Measurements from ENCODE around the gene DGKB.

Gene DGKB

DNA sequence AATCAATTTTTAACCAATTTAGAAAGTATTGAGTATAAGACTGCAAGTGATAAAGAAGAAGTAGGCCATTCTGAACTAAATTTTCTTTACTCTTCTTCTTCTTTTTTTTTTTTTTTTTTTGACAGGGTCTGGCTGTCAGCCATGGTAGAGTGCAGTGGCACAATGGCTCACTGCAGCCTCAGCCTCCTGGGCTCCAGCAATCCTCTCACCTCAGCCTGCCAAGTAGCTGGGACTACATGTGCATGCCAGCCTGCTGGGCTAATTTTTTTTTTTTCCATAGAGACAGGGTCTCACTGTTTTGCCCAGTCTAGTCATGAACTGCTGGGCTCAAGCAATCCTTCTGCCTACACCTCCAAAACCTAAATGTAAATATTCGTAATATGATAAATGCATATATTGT, 63.2 kb downstream of the DGKB start:
- TF ChIP-seq, protein P1, sequence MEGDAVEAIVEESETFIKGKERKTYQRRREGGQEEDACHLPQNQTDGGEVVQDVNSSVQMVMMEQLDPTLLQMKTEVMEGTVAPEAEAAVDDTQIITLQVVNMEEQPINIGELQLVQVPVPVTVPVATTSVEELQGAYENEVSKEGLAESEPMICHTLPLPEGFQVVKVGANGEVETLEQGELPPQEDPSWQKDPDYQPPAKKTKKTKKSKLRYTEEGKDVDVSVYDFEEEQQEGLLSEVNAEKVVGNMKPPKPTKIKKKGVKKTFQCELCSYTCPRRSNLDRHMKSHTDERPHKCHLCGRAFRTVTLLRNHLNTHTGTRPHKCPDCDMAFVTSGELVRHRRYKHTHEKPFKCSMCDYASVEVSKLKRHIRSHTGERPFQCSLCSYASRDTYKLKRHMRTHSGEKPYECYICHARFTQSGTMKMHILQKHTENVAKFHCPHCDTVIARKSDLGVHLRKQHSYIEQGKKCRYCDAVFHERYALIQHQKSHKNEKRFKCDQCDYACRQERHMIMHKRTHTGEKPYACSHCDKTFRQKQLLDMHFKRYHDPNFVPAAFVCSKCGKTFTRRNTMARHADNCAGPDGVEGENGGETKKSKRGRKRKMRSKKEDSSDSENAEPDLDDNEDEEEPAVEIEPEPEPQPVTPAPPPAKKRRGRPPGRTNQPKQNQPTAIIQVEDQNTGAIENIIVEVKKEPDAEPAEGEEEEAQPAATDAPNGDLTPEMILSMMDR (IDR thresholded peaks at IDR 0.05; ENCODE audit: low read depth, low read length), result no peak
- DNase-seq, result no peak

DNA sequence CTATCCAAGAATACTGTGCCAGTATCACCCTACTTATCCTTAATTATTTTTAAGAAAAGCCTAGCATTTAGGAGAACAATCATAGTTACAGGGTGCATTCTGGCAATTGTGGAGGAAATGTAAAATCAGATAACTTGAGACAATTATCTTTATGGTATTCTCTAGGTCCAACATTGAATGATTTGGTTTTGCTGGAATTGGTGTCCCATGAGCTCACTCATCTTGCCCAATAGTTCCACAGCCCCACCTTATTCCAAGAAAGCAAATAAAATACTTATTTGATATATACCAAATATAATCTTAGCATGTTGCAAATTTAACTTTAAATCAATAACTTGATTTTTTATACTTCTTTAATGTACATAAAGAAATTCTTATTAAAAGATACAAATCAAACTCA, 65.3 kb downstream of the DGKB start:
- Histone ChIP-seq H3K9me3 (no peaks in the 10 kb centered on the region), H3K27me3 (no peaks in the 10 kb centered on the region), H3K4me1 (peaks cover 17% of the 10 kb centered on the region), H3K36me3 (no peaks in the 10 kb centered on the region), H3K4me3 (ENCODE audit: low read depth, low read length) (peak overlapping the region; percentile 39)
- DNase-seq, result no peak
- TF ChIP-seq, protein P1 (IDR thresholded peaks at IDR 0.05; ENCODE audit: low read depth, low read length), result no peak

More for the DNA sequence above, 63.2 kb downstream of the DGKB start:
- H3K27me3 ChIP-seq, result no peaks in the 10 kb centered on the region
- H3K4me1 ChIP-seq, result peaks cover 17% of the 10 kb centered on the region
- H3K4me3 ChIP-seq (ENCODE audit: low read depth, low read length), result no peak overlapping the region
- H3K9me3 ChIP-seq, result no peaks in the 10 kb centered on the region
- H3K36me3 ChIP-seq, result no peaks in the 10 kb centered on the region

DNA sequence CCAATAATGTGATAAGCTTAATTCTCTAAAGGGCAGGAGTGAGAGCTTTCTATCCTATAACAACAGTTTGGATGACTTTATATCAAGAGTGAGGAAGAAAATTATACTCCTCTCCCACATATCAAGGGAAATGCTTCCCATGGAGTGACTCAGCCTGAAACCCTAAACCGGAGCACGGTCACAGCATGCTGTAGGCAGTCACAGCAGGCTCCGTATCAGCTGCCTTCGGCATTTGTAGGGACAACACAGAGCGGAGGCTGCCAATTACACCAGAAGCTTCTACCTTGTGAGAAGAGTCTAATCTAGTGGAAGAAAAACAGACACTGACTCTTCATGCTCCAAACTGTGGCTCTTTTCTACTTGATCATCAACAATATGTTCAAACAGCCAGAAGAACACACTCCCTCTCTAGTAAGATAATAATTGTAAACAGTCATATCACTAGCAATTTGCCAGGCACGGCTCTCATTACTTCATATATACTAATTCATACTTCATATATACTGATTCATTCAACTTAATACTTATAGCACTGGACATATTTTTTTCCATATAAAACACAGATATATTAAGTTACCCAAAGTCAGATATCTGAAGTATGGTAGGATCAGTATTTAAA, 65.9 kb downstream of the DGKB start:
- no peaks in the 10 kb centered on the region for H3K36me3 ChIP-seq
- no peaks in the 10 kb centered on the region for H3K27me3 ChIP-seq
- H3K4me1 ChIP-seq, result peaks cover 17% of the 10 kb centered on the region
- H3K4me3 ChIP-seq (ENCODE audit: low read depth, low read length), result peak overlapping the region; percentile 39
- peak; percentile 72 for DNase-seq
- TF ChIP-seq, protein P1 (IDR thresholded peaks at IDR 0.05; ENCODE audit: low read depth, low read length), result no peak
- H3K9me3 ChIP-seq, result no peaks in the 10 kb centered on the region

DNA sequence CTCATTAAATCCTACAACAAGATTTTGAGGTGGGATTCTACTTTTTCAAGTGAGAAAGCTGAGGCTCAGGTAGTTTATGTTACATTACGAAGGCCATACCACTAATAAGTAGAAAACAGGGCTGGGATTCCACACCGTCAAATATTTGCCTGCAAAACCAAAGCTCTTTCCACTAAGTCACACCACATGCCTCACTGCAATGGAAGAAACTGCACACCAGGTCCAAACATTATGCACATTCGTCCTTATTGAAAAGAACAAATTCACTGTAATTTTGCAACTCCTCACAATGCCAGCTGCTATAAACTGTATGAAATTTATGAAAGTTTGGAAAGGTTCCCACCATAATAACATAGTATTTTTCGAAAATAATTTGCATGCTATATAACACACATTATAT, 66.5 kb downstream of the DGKB start:
- Histone ChIP-seq H3K9me3 (no peaks in the 10 kb centered on the region), H3K4me1 (peaks cover 17% of the 10 kb centered on the region), H3K27me3 (no peaks in the 10 kb centered on the region), H3K36me3 (no peaks in the 10 kb centered on the region), H3K4me3 (ENCODE audit: low read depth, low read length) (peak overlapping the region; percentile 39)
- TF ChIP-seq, protein P1 (IDR thresholded peaks at IDR 0.05; ENCODE audit: low read depth, low read length), result no peak
- no peak for DNase-seq

DNA sequence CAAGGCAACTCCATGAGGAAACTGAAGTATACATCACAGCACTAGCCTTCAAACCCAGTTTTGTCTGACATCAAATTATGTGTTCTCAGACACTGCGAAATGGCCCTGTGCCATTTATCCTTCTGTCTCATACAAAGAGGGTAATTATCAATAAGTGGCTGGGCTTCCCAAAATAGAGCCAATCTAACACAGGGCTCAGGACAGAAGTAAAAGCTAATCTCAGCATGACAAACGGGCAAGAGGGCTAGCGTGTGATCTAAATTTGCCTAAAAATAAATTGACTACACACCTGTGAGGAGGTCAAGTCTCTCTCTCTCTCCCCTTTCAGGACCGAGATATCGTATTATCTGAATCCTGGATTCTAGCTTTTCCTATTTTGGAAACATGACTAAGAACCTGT, 67.2 kb downstream of the DGKB start:
- no peak for DNase-seq
- peaks cover 17% of the 10 kb centered on the region for H3K4me1 ChIP-seq

DNA sequence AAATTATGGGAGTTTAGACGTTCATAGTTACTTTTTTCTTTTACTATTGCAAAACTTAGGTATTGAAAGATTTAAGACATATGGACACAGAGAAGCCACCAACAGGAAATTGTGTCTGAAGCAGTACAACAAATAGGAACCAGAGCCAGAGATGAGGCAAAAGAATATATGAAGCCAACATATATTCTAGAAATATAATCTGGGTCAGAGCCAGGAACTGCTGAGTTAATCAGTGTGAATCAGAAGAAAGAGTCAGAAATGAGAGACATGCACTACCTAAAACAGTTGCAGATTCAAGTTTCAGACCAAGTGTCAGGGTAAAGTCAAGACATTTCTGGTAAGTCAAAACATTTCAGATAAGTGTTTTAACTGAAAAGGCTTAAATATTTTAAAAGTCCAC, 67.7 kb downstream of the DGKB start:
- Histone ChIP-seq H3K4me1 (peaks cover 17% of the 10 kb centered on the region), H3K4me3 (ENCODE audit: low read depth, low read length) (no peak overlapping the region), H3K27me3 (no peaks in the 10 kb centered on the region), H3K9me3 (no peaks in the 10 kb centered on the region), H3K36me3 (no peaks in the 10 kb centered on the region)
- no peak for DNase-seq
- TF ChIP-seq, protein P1 (IDR thresholded peaks at IDR 0.05; ENCODE audit: low read depth, low read length), result no peak

More for the DNA sequence above, 67.2 kb downstream of the DGKB start:
- Histone ChIP-seq H3K4me3 (ENCODE audit: low read depth, low read length) (no peak overlapping the region), H3K36me3 (no peaks in the 10 kb centered on the region), H3K27me3 (no peaks in the 10 kb centered on the region), H3K9me3 (no peaks in the 10 kb centered on the region)
- TF ChIP-seq, protein P1 (IDR thresholded peaks at IDR 0.05; ENCODE audit: low read depth, low read length), result no peak
